HG03064 (cell line): ENCODE data around the gene WNK2.
"Not testable (repeated sequence)": the region's sequence is repeated elsewhere in the genome, so short reads cannot be mapped to it uniquely, and the experiment has no call there.

ENCODE experiments used
- ATAC-seq: cut with Tn5 transposase; IDR thresholded peaks from one replicate; pipeline ENCODE4 v1.9.1; 2021; ENCODE audit warnings: low read depth; ENCODE audit not compliant: unreplicated experiment

WNK2 gene

DNA sequence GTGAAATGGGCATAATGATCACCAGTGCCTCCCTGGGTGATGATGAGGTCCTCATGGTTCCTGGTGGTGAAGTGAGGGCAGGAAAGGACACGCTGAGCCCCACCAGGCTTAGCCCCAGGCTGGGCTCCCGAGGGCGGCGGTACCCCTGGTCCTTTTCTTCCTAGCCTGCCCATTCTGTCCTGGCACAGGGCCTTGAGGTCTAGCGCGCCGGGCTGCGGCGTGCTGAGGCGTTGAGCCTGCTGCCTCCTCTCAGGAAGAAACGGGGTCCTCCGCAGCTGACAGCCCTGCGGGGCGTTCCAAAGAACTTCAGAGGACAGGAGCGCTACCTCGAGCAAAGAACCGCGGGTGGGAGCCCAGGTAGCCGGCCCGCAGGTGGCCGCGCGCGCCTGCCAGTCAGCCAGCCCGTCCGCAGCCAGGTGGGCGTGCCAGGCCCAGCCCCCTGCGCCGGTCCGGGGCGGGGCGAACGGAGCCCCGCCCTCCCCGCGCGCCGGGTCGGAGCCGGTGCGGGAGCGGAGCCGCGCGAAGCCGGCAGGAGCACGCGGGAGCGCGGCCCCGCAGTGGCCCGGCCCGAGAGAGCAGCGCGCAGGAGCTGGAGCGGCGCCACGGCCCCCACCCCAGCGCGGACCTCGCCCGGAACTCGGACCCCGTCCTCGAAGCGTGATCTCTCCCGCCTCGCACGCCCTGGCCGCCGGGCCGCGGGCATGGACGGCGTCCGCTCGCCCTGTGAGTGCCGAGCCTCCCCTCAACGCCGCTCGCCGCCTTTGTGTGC is at the start of gene WNK2:
Gene WNK2 (plus strand): TSS at position 477 of the 769 bp plus-strand sequence. CDS start 791 bp downstream, outside the sequence.
- ATAC-seq: no peak

DNA sequence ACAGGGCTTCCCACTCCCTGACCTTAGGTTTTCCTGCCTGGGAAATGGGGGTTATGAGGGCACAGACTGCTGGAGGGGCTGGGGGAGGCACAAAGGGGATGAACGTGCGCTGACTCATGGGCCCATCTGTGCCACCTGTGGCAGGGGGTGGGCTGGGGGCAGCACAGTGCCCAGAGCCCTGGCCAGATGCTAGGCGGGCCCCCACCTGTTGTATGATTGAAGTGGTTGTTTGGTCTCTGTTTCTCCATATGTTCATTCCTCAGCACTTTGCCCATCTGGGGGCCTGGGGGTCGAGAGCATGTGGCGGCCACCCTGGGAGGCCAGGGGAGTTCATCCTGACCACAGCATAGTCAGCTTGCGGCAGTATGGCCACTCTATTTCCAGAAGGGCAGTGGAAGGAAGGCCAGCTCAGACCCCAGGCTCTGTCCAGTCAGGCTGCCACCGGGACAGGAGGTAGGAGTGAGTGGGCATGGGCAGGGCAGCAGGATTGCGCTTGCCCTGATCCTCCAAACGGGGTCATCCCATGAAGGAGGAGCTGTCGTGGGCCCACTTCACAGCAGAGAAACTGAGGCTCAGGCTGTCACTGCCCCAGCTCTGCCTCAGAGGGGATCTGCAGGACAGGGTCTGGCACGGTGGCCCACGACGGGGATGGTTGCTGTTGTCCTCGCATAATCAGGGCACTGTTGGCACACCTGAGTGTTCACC is 49.0 kb upstream of the WNK2 start:
- no peak for ATAC-seq

DNA sequence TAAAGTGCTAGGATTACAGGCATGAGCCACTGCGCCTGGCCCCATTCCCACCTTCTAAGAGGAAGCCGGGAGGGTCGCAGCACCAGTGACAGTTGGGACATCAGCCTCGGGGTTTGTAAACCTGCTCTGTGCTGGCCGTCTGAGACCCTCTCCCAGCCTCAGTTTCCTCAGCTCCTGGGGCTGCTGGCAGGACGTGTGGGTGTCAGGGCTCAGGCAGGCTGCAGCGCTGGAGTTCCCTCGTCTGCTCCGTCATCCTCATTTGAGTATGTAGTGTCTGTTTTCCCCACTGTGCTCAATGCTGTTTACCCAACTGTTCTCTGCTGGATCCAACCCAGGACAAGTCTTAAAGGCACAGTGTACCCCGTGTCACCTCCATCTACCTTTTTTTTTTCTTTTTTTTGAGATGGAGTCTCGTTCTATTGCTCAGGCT is 47.9 kb upstream of the WNK2 start:
- ATAC-seq: no peak

DNA sequence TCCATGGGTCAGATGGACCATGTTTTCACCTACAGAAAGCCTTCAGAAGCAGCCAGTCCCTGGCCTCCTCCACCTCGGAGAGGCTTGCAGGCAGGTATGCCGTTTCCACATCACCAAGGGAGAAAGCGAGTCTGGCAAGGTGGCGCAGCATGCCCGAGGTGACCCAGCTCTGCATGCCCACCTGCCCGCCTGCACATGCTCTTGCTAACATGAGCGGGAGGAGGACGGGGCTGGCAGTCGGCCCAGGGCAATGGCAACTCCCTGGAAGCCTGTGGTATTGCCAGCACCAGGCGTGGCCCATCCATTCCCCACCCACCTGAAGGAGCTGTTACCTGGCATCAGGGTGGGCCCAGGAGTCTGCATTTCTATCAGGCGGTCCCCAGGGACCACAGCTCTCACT is 46.6 kb upstream of the WNK2 start:
- no peak for ATAC-seq

DNA sequence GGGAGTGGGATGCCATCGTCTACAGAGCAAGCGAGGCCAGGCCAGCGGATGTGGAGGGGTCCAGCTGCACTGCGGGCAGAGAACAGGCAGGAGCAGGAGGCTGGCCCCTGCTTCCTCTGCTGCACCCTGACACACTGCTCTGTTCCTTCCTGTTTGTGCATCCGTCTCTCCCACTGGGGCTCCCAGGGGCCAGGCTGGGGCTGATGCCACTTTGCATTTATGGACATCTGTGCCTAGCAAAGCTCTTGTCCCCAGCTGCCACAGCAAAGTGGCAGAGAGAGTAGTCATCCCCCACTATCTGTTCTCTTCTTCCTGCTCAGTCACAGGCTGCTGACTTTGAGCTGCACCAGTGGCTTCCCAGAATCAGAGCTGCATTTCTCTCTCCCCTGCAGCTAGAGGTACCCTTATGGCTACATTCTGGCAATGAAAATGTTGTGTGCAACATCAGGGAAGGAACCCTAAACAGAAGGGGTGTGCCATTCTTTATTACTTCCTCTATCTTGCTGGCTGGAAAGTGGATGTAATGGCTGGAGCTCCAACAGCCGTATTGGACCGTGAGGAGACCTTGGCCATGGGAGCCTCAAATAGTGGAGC is 45.7 kb upstream of the WNK2 start:
- ATAC-seq: no peak

DNA sequence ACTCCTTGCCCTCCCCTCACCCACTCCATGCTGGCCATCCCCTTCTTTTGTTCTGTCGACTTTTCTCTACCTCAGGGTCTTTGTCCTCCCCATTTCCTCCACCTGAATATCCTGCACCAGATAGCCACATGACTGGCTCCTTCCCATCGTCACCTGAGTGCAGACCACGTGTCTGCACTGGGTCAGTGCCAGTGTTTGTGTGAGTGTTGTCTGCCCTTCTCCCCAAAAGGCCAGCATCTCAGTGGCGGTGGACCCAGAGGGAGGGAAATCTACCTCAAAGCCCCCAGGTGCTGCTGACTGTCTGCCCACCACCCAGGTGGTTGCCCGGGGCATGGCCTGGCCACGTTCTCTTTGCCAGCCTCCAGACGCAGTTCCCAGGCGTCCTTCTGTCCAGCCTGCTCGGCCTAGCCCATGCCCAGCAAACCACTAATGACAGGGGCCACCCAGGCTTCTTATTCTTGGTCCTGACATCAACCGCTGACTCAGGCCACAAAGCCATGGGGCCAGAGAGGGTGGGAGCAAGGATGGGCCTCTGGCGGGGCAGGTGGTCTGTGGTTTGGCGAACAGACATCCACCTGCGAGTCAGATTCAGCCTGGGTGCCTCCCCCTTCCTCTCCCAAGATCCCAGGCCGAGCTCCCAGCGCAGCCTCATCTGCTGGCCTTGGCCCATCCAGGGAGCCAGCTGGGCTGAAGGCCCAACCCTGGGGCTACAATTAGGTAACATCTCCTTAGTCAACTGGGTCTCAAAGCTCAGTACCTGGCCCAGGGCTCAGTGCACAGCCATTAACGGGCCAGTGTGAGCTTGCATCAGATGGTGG is 44.4 kb upstream of the WNK2 start:
- no peak for ATAC-seq

DNA sequence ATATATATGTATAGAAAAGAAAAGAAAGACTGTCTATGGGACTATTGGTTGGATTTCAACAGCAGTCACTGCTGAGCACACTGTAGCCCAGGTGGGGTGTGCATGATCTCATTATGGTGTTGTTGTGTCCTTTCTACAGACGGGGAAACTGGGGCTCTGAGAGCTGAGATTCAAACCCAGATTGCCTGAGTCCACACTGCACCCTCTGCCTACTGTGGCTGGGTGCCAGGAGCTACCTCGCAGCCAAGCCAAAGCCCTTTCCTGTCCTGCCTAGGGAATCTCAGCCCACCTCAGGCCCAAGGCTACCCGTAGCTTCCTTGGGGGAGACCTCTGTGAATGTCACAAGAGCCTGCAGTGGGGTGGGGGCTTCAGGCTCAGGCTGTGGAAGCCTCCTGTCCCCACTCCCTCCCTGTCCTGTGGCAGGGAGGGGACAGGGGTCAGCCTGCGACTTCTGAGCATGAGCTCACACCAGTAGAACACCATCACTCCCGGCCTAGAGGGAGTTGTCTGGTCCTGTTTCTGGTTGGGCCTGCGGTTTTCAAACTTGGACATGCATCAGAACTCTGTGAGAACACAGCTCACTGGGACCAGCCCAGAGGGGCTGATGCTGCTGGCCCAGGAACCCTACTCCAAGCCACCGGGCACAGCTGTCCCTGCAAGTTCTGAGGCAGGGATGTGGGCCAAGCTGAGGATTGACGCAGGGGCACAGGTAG is 42.0 kb upstream of the WNK2 start:
- no peak for ATAC-seq

DNA sequence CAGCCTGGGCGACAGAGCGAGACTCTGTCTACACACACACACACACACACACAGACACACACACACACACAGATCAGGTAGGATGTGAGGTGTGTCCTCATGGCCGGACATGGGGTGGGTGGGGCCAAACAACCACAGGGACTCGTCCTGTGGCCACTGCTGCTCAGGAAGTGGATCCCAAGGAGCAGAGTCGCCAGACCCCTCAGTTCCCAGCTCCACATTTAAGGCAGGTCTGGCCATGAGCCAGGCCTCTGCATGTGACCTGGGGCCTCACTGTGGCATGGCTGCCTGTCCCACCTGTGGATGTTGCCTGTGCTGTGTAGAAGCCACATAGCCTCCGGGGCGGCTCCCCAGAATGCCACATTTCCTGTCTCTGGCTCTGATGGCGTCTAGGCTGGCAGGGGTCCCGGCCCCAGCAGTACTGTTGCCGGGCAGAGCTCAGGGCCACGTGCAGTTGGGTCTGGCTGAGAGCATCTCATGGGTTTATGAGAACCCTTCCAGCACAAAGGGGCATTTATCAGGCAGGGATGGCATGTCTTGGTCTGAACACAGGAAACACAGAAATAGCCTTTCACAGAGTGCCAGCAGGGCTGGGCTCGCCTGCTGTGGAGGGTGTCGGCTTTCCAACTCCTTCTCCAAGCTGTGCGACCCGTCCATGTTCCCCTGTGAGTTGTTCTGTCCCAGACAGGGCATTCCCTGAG is 40.0 kb upstream of the WNK2 start:
- no peak for ATAC-seq

DNA sequence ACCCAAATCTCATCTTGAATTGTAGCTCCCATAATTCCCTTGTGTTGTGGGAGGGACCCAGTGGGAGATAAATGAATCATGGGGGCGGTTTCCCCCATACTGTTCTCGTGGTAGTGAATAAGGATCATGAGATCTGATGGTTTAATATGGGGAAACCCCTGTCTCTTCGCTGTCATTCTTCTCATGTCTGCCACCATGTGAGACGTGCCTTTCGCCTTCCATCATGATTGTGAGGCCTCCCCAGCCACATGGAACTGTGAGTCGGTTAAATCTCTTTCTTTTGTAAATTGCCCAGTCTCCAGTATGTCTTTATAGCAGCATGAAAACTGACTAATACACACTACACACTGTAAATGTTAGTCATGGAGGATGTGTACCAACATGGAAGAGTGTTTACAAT is 37.2 kb upstream of the WNK2 start:
- ATAC-seq: not testable (repeated sequence)

DNA sequence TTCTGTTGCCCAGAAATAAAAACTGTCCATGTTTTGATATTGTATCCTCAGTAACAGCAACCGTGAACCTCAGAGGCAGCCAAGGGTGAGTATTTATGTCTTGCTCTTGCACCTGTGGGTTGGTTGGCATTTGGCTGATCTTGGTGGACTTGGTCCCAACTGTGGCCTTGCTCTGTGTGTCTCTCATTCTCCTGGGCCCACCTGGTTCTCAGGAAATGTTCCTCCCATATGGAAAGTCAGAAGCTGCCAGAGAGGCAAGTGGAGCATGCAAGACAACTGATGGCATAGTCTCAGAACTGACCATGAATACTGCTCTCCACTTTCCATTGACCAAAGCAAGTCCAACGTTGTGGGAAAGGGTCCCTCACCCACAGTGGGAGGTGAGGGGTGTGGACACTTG is 36.3 kb upstream of the WNK2 start:
- no peak for ATAC-seq

DNA sequence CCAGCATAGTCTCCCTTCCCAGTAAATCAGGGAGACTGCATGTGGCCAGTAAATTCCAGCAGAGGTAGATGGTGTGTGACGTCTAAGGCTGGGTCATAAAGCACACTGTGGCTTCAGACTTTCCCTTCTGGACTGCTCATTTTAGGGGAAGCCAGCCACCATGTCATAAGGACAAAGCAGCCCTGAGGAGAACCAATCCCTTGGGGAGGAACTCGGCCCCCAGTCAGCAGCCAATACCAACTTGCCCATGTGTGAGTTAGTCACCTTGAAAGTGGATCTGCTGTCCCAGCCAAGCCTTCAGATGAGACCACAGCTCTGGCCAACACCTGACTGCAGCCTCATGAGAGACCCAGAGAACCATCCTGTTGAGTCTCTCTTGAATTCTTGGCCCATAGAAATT is 35.2 kb upstream of the WNK2 start:
- no peak for ATAC-seq

DNA sequence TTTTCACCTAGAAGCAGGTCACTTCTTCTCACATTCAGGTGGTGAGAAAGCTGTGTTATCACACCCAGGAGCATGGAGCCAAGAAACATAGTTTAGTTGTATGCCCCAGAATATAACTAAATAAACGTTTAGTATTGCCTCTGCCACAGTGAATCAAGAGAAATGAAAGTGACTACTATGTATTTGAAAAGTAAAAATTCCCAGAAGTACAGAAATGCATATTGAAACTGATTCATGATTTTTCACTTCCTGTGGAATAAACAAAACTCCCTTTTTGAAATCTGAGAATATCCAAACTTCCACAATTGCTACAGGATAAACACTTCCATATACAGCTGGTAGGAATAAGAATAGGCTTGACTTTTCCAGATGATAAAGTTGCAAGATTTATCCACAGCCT is 34.6 kb upstream of the WNK2 start:
- ATAC-seq: no peak

DNA sequence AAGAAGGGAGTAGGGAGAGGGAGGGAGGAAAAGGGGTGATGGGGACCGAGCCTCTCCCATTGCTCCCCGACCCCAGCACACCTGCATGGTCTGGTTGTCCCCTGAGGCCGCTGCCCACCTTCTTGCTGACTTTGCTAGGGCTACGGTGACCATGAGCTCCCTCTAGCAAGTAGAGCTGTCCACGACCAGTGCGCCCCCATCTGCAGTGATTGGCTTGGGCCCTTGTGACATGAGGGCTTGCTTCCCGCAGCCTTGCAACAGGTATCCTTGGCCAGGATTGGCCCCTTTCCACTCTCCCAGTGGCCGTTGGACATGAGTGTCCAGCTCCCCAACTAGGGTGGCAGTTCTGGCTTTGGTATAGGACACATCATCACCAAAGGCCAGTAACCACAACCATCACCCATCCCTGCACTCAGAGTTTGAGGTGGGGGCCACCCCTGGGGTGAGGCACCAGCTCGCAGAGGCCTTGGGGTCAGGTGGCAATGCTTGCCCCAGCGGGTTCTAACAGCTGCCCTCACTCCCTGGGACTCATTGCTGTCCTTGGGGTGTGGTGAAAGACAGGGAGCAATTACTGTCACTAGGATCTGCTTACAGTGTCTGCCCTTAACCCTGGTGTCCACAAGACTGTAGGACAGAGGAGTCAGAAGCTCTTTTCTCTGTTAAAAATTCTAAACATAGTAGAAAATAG is 32.7 kb upstream of the WNK2 start:
- ATAC-seq: no peak

DNA sequence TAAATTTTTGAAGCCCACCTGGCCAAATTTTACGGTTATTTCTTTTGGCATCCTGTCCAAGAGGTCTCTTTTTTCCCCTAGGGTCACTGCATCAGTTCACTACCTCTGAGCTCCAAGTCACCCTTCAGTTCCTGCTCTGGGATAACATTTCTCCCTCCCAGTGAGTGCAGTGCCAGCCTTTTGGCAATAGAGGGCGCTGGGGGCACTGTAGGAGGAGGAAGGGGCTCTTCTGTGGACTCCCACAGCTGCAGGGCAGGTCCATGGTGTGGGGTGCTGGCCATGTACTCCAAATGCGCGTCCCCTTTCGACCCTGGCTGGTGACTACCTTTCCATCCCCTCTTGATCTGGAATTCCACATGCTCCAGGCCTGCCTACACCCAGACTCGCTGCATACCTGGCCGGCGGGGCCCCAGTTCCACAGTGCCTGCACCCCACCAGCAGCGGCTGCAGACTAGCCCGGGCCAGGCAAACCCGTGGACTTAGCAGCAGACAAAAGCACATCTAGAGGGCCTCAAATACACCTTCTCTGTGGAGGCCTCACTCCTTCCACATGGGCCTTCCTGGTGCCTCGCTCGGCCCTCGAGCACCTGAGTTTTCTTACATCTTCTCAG is 29.5 kb upstream of the WNK2 start:
- ATAC-seq: no peak

DNA sequence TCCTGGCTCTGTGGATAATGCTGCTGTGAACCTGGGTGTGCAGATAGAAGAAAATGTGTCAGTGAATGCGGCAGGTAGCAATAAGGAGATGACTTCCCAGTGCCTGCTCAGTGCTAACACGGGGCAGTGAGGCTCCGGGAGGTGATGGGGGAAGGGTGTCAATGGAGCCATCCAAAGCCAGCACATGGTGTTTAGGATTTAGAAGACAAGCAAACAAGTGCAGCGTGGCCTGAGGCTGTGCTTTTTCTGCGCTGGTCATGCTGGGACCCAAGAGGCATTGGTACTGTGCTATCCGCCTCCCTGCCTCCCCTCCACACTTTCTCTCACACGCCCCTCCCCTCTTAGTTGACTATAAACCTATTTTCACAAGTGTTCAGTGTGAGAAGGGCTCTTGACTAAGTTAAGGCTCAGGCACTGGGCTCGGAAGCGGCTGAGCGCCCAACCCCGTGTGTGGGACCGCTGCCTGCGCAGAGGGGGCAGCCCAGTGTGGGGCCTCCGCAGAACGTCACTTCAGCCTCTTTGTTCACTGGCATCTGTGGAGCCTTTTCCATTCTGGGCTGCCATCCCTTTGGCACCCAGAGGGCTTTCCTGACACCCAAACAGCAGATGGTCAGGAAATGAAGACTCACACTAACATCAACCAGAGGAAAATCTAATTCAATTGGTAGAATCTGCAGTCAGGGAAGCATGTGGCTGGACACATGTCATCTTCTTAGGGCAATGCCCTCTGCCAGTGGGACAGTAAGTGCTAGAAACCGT is 28.0 kb upstream of the WNK2 start:
- no peak for ATAC-seq

DNA sequence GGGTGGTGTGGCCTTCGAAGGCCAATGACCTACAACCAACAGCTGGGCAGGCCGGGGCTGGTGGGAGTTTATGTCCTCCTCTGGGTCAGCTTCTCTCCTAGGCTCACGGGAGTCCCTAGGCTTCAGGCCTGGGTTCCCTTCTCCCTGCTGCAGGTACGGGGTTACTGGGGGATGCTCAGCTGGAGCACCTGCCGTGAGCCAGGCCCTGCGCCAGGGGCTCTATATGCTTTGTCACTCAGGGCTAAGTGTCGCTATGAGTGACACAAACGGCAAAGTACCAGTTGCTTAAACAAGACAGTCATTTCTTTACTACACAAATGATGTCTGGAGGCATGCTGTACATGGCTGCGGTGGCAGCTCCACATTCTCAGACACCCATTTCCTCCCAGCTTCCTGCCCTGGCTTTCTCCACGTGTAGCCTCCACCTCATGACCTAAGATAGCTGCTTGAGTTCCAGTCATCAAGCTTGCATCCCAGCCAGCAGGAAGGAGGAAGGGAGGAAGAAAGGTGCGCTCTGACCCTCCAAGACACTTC is 27.4 kb upstream of the WNK2 start:
- ATAC-seq: no peak

DNA sequence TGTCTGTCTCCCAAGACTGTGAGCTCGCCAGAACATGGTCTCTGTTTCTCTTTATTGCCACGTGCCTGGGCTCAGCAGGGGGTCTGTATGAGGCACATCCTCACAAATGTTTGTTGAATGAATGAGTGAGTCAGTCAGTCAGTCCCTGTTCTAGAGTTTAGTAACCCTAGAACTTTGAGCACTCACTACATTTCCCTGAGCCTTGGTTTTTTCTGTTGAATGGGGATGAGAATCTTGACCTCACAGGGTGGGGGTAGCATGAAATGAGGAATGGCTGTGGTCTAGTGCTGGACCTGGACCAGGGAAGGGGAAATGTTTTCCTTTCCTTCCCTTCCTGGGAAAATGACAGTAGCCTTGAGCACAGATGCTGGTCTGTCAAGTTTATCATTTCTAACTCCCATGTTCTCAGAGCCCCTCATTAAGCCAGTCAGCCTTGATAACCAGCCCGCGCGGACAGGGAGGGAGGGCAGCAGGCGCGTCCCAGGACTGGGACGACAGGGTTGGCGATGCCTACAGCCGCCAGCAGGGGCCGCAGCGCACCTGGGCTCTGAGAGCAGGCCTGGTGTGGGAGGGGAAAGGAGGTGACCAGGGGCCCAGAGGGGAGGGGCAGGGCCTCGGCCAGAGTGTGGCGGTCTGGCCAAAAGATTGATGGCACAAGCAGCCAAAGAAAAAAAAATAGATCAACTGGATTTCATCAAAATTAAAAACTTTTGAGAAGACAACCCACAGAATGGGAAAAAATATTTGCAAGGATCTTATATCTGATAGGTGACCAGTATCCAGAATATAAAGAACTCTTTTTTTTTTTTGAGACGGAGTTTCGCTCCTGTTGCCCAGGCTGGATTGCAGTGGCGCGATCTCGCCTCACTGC is 24.1 kb upstream of the WNK2 start:
- peak; percentile 81 for ATAC-seq
